A549 (cell line): ENCODE results near the gene ZNF791.

ENCODE experiments used
- POLR2AphosphoS2 ChIP-seq: conservative IDR thresholded peaks from 2 replicates; pipeline ENCODE4 v1.6.1; 2012; ENCODE audit warnings: low read length, improper control_type of control experiment, inconsistent platforms
- RARB ChIP-seq: fragments of 250-450 bp; sonication (Bioruptor Pico); IDR thresholded peaks from 2 replicates; pipeline ENCODE4 v1.8.0; 2021; ENCODE audit warnings: mild to moderate bottlenecking, moderate library complexity
- USF2 ChIP-seq: fragments of 450-650 bp; IDR thresholded peaks from 2 replicates; pipeline ENCODE4 v1.6.1; 2014; ENCODE audit warnings: antibody characterized with exemption

GRCh38 chr19:12668346-12668745 lies 57.6 kb downstream of the ZNF791 start:
- TF ChIP-seq POLR2AphosphoS2 = no peak
- TF ChIP-seq RARB = no peak
- no peak for TF ChIP-seq USF2
